GM12872 (cell line): Measurements from ENCODE around the gene MPPED1.

Source experiments
- CTCF ChIP-seq: IDR thresholded peaks from 3 replicates; pipeline ENCODE4 v1.5.1; 2011; ENCODE audit warnings: low read depth, mild to moderate bottlenecking, low read length, moderate library complexity; ENCODE audit not compliant: insufficient read depth

MPPED1 gene

GRCh38 chr22:43447380-43447779 is 35.6 kb downstream of the MPPED1 start:
- TF ChIP-seq CTCF, result no peak

- TF ChIP-seq CTCF, result no peak
Observed at GRCh38 chr22:43448048-43448447, 36.2 kb downstream of the MPPED1 start.

DNA sequence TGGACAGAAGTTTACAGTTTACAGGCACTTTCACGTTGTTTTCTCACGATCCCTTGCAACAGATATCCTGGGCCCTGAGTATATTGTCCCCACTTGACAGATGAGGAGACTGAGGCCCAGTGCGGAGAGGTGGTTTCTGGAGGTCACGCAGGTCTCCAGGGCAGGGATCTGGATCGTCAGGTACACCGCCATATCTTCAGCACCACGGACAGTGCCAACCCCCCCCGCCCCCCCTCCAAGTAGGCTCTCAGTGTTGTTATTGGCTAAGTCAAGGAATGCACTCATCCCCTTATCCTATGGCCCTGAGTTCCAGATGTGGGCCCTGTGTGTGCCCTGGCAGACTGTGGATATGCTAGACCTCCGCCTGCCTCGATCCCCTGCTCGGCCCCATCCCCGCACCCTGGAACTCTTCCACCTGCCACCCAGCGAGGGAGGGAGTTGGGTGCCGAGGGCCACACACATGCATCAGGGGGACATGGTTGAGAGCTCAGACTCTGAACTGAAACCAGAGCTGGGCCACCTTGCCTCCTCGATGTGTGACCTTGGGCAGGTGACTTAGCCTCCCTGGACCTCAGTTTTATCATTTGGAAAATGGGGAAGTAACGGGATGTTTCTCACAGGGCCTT is 37.5 kb downstream of the MPPED1 start:
- TF ChIP-seq CTCF, result no peak

DNA sequence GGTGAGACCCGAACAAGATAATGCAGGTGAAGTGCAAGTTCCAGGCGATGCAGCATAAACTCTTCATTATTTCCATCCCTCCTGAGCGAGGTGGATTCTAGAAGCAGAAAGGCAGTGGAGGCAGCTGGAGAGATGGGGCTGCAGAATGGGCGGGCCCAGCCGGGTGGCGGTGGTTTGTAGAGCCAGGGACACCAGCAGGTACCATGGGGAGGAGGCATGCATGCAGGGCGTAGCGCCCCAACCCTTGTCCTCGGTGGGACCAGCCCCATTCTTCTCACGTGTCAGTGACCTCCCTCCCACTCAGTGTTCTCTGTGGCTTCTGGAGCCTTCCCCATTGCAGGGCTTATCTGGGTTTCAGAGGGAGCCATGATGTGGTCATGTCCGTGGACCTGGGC is 38.0 kb downstream of the MPPED1 start:
- TF ChIP-seq CTCF, result no peak

DNA sequence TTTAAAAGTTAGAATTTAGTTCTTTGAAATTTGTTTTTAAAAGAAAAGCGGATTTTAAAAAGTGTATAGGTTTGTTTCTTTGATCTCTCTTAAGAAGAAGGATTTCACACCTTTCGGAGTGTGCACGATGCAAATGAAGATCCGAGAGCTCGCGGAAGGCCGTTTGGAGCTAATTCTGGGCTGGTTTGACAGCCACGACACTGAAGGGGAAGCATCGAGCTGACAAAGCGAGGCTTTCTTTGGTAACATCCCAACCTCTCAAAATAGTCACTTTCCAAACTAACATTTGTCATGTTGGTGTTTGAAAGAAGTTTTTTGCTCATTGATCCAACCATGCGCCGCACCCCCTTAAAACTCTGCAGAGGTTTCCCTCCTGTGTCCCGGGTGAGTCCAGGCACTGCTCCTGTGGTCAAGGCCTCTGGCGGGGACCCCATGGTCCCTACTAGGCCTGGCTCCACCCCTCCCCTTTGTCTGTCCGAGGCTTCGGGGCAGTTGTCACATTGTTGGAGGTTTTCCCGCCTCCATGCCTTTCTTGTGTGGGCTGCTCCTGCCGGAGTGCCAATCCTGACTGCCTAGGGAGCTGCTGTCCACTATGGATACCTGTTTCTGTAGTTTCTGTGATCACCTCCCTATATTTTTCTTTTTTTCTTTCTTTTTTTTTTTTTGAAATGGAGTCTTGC is 39.7 kb downstream of the MPPED1 start:
- TF ChIP-seq CTCF, result no peak

- no peak for TF ChIP-seq CTCF
Observed at GRCh38 chr22:43455846-43456245, 44.0 kb downstream of the MPPED1 start.

- TF ChIP-seq CTCF, result no peak
Observed at GRCh38 chr22:43457002-43457401, 45.2 kb downstream of the MPPED1 start.
